ENCODE measurements around the gene CEND1.

The CEND1 gene

GRCh38 chr11:789943-790342 lies at the start of gene CEND1:
Gene CEND1, minus strand, starts transcription at chr11:790090. Its CDS starts 1,514 bp downstream, at chr11:788576.
- peaks cover 8% of the 10 kb centered on the region for H3K4me1 ChIP-seq (ENCODE audit: low read length)
- no peak for TF ChIP-seq CTCF (IDR thresholded peaks at IDR 0.05; ENCODE audit: low read depth, low read length)
- no peak for TF ChIP-seq EZH2phosphoT487 (IDR thresholded peaks at IDR 0.05; ENCODE audit: low read depth)
- 0 out of 2 replicates have a peak, but pooled peaks cover 7% of the 10 kb centered on the region for H3K79me2 ChIP-seq (ENCODE audit: low read length)
- H3K9ac ChIP-seq (ENCODE audit: low read length), result no peak within 1 kb of the TSS
- H3K27me3 ChIP-seq (ENCODE audit: low read depth, low read length), result no peaks in the 10 kb centered on the region
- no peak within 1 kb of the TSS for H3K4me3 ChIP-seq (ENCODE audit: low read length)
- no peak within 1 kb of the TSS for H2AFZ ChIP-seq (ENCODE audit: low read depth, low read length)
- peaks cover 7% of the 10 kb centered on the region; the same call in 1 of the 2 replicates for H4K20me1 ChIP-seq (ENCODE audit: insufficient read depth, low read length)
- no peaks in the 10 kb centered on the region for H3K9me3 ChIP-seq (ENCODE audit: insufficient read depth, low read length)
- no peak within 1 kb of the TSS for H3K27ac ChIP-seq (ENCODE audit: low read length)
- H3K4me2 ChIP-seq (ENCODE audit: low read length), result peak within 1 kb of the TSS; percentile 23; the same call in 1 of the 2 replicates
- H3K36me3 ChIP-seq (replicated peaks; ENCODE audit: low read depth, low read length), result peaks cover 3% of the 10 kb centered on the region

GRCh38 chr11:839280-839623 lies 49.4 kb upstream of the CEND1 start:
- Histone ChIP-seq H3K4me3 (ENCODE audit: low read length) (no peak overlapping the region), H3K36me3 (replicated peaks; ENCODE audit: low read depth, low read length) (peaks cover 13% of the 10 kb centered on the region), H3K4me2 (ENCODE audit: low read length) (no peak overlapping the region), H3K79me2 (ENCODE audit: low read length) (peaks cover 25% of the 10 kb centered on the region), H3K4me1 (ENCODE audit: low read length) (peaks cover 17% of the 10 kb centered on the region), H3K9me3 (ENCODE audit: insufficient read depth, low read length) (no peaks in the 10 kb centered on the region), H4K20me1 (ENCODE audit: insufficient read depth, low read length) (peaks cover 19% of the 10 kb centered on the region), H3K9ac (ENCODE audit: low read length) (no peak overlapping the region), H2AFZ (ENCODE audit: low read depth, low read length) (no peak overlapping the region), H3K27me3 (ENCODE audit: low read depth, low read length) (no peaks in the 10 kb centered on the region), H3K27ac (ENCODE audit: low read length) (no peak overlapping the region)
- TF ChIP-seq EZH2phosphoT487 (IDR thresholded peaks at IDR 0.05; ENCODE audit: low read depth) (no peak), CTCF (IDR thresholded peaks at IDR 0.05; ENCODE audit: low read depth, low read length) (no peak)

- Histone ChIP-seq H3K4me3 (ENCODE audit: low read length) (no peak overlapping the region), H3K4me2 (ENCODE audit: low read length) (no peak overlapping the region), H2AFZ (ENCODE audit: low read depth, low read length) (no peak overlapping the region), H3K27ac (ENCODE audit: low read length) (no peak overlapping the region), H3K4me1 (ENCODE audit: low read length) (peaks cover 14% of the 10 kb centered on the region), H3K27me3 (ENCODE audit: low read depth, low read length) (no peaks in the 10 kb centered on the region), H4K20me1 (ENCODE audit: insufficient read depth, low read length) (peaks cover 19% of the 10 kb centered on the region), H3K36me3 (replicated peaks; ENCODE audit: low read depth, low read length) (peaks cover 13% of the 10 kb centered on the region), H3K79me2 (ENCODE audit: low read length) (peaks cover 28% of the 10 kb centered on the region), H3K9me3 (ENCODE audit: insufficient read depth, low read length) (no peaks in the 10 kb centered on the region), H3K9ac (ENCODE audit: low read length) (no peak overlapping the region)
- TF ChIP-seq EZH2phosphoT487 (IDR thresholded peaks at IDR 0.05; ENCODE audit: low read depth) (no peak), CTCF (IDR thresholded peaks at IDR 0.05; ENCODE audit: low read depth, low read length) (no peak)
Observed at GRCh38 chr11:838441-839279, 48.8 kb upstream of the CEND1 start.

- peaks cover 13% of the 10 kb centered on the region for H3K36me3 ChIP-seq (replicated peaks; ENCODE audit: low read depth, low read length)
Observed at GRCh38 chr11:837990-838307, 48.1 kb upstream of the CEND1 start.

More at GRCh38 chr11:837990-838307, 48.1 kb upstream of the CEND1 start:
- H3K79me2 ChIP-seq (ENCODE audit: low read length), result peaks cover 33% of the 10 kb centered on the region
- H2AFZ ChIP-seq (ENCODE audit: low read depth, low read length), result no peak overlapping the region
- no peak overlapping the region for H3K27ac ChIP-seq (ENCODE audit: low read length)
- no peak overlapping the region for H3K4me3 ChIP-seq (ENCODE audit: low read length)
- no peaks in the 10 kb centered on the region for H3K9me3 ChIP-seq (ENCODE audit: insufficient read depth, low read length)
- peaks cover 19% of the 10 kb centered on the region for H4K20me1 ChIP-seq (ENCODE audit: insufficient read depth, low read length)
- no peak for TF ChIP-seq EZH2phosphoT487 (IDR thresholded peaks at IDR 0.05; ENCODE audit: low read depth)
- no peak for TF ChIP-seq CTCF (IDR thresholded peaks at IDR 0.05; ENCODE audit: low read depth, low read length)
- no peak overlapping the region for H3K4me2 ChIP-seq (ENCODE audit: low read length)
- peaks cover 14% of the 10 kb centered on the region for H3K4me1 ChIP-seq (ENCODE audit: low read length)
- no peaks in the 10 kb centered on the region for H3K27me3 ChIP-seq (ENCODE audit: low read depth, low read length)
- H3K9ac ChIP-seq (ENCODE audit: low read length), result no peak overlapping the region
